ENCODE results near the gene CDCP1.

Gene CDCP1

DNA sequence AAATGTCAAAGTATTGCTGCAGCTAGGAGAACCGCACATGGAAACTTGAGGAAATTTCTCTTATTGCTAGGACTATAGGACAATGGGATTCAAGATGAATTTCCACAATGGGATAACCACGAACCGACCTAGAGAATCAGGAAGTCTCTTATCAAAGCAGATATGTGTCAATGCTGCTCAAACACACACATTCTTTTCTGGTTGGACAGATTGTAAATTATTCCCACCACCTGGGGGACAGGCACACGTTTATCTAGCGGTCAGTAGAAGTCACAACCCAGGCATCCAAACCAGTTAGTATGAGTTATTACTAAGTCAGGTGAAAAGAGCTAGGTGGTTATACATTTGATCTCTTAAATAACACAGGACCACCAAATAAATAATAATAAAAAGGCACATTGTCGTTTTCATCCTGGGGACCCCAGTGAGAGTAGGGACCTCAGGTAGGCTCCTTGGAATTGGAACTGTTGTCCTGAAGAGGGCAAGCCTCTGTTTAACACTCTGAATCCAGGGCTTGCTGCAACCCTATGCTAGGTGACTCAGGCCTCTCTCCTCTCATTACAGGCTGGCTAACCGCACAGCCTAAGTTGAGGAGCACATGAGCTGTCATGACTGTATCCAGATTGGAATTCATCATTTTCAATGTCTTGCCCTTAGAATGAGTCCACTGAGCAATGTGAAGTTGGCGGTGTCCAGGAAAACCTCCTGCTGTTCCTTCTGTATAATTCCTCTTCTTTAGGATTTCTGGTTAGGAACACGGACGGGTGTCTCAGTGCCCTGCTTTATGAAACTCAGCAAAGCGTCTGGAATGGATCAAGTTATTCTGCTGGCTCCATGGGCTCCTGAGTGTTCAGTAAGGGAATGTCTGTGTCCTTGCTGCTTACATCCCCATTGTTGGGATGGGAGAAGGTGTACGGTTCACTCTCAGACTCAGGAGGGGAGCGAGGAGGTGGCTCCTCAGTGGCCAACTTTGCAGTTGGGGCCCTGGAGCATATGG, 61.1 kb downstream of the CDCP1 start:
- no peak for TF ChIP-seq POLR2AphosphoS5 (IDR thresholded peaks at IDR 0.05; ENCODE audit: low read depth)
- no peak; the same call in 1 of the 2 replicates for TF ChIP-seq SPI1 (IDR thresholded peaks at IDR 0.05; ENCODE audit: borderline replicate concordance, low read depth)
- no peak for TF ChIP-seq GABPA (IDR thresholded peaks at IDR 0.05; ENCODE audit: low read depth)
- TF ChIP-seq, protein P1, sequence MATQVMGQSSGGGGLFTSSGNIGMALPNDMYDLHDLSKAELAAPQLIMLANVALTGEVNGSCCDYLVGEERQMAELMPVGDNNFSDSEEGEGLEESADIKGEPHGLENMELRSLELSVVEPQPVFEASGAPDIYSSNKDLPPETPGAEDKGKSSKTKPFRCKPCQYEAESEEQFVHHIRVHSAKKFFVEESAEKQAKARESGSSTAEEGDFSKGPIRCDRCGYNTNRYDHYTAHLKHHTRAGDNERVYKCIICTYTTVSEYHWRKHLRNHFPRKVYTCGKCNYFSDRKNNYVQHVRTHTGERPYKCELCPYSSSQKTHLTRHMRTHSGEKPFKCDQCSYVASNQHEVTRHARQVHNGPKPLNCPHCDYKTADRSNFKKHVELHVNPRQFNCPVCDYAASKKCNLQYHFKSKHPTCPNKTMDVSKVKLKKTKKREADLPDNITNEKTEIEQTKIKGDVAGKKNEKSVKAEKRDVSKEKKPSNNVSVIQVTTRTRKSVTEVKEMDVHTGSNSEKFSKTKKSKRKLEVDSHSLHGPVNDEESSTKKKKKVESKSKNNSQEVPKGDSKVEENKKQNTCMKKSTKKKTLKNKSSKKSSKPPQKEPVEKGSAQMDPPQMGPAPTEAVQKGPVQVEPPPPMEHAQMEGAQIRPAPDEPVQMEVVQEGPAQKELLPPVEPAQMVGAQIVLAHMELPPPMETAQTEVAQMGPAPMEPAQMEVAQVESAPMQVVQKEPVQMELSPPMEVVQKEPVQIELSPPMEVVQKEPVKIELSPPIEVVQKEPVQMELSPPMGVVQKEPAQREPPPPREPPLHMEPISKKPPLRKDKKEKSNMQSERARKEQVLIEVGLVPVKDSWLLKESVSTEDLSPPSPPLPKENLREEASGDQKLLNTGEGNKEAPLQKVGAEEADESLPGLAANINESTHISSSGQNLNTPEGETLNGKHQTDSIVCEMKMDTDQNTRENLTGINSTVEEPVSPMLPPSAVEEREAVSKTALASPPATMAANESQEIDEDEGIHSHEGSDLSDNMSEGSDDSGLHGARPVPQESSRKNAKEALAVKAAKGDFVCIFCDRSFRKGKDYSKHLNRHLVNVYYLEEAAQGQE (IDR thresholded peaks at IDR 0.05; ENCODE audit: insufficient replicate concordance, low read depth): no peak
- TF ChIP-seq, protein P2, sequence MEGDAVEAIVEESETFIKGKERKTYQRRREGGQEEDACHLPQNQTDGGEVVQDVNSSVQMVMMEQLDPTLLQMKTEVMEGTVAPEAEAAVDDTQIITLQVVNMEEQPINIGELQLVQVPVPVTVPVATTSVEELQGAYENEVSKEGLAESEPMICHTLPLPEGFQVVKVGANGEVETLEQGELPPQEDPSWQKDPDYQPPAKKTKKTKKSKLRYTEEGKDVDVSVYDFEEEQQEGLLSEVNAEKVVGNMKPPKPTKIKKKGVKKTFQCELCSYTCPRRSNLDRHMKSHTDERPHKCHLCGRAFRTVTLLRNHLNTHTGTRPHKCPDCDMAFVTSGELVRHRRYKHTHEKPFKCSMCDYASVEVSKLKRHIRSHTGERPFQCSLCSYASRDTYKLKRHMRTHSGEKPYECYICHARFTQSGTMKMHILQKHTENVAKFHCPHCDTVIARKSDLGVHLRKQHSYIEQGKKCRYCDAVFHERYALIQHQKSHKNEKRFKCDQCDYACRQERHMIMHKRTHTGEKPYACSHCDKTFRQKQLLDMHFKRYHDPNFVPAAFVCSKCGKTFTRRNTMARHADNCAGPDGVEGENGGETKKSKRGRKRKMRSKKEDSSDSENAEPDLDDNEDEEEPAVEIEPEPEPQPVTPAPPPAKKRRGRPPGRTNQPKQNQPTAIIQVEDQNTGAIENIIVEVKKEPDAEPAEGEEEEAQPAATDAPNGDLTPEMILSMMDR (IDR thresholded peaks at IDR 0.05; ENCODE audit: insufficient read depth, low read length): no peak
- Histone ChIP-seq H3K27me3 (ENCODE audit: insufficient read depth, poor library complexity, severe bottlenecking) (no peaks in the 10 kb centered on the region), H3K27ac (replicated peaks) (no peak overlapping the region), H3K4me3 (replicated peaks; ENCODE audit: insufficient read depth, low read length) (no peak overlapping the region)
- no peak for DNase-seq (ENCODE audit: low read depth in 1 of 2, low spot score in 1 of 2)

DNA sequence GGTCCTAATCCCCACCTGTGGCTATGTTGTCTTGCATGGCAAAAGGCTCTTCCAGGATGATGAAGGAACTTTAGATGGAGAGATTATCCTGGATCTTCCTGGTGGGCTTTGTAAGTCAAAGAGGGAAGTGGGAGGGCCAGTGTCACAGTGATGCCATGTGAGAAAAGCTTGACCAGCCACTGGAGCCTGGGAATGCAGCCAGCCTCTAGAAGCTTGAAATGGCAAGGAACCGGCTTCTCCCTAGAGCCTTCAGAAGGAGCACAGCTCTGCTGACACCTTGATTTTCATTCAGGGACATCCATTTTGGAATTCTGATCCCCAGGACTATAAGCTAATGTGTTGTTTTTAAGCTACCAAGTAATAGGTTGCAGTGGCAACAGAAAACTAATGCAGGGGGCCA, 61.8 kb downstream of the CDCP1 start:
- TF ChIP-seq, protein P2 (IDR thresholded peaks at IDR 0.05; ENCODE audit: insufficient read depth, low read length): no peak
- TF ChIP-seq POLR2AphosphoS5 (IDR thresholded peaks at IDR 0.05; ENCODE audit: low read depth) (no peak), GABPA (IDR thresholded peaks at IDR 0.05; ENCODE audit: low read depth) (no peak), SPI1 (IDR thresholded peaks at IDR 0.05; ENCODE audit: borderline replicate concordance, low read depth) (no peak)
- TF ChIP-seq, protein P1 (IDR thresholded peaks at IDR 0.05; ENCODE audit: insufficient replicate concordance, low read depth): no peak
- Histone ChIP-seq H3K27ac (replicated peaks) (no peak overlapping the region), H3K27me3 (ENCODE audit: insufficient read depth, poor library complexity, severe bottlenecking) (no peaks in the 10 kb centered on the region), H3K4me3 (replicated peaks; ENCODE audit: insufficient read depth, low read length) (no peak overlapping the region)
- no peak for DNase-seq (ENCODE audit: low read depth in 1 of 2, low spot score in 1 of 2)

DNA sequence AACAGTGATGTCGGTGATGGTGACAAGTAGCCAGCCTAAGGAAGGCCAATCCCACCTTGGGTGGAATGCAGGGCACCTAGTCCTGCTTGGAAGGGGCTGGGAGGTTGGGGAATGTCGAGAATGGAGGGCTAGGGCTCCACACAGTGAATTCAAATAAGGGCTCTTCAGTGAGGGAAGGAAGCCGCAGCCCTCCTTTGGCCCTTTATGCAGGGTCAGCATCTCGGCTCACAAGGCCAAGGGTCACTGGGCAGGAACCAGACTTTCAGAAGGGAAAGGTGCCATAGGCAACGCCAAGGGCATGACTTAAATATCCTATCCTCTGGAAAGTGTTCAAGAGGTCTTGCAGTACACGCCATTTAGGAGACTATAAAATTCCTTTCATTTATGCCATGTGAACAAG, 63.2 kb downstream of the CDCP1 start:
- Histone ChIP-seq H3K27ac (replicated peaks) (no peak overlapping the region), H3K27me3 (ENCODE audit: insufficient read depth, poor library complexity, severe bottlenecking) (no peaks in the 10 kb centered on the region), H3K4me3 (replicated peaks; ENCODE audit: insufficient read depth, low read length) (no peak overlapping the region)
- TF ChIP-seq SPI1 (IDR thresholded peaks at IDR 0.05; ENCODE audit: borderline replicate concordance, low read depth) (no peak), GABPA (IDR thresholded peaks at IDR 0.05; ENCODE audit: low read depth) (no peak)
- TF ChIP-seq, protein P1 (IDR thresholded peaks at IDR 0.05; ENCODE audit: insufficient replicate concordance, low read depth): no peak
- DNase-seq (ENCODE audit: low read depth in 1 of 2, low spot score in 1 of 2): no peak
